Stimulated activated CD8-positive, alpha-beta memory T cell treated with anti-CD3 and anti-CD28 coated beads, Interleukin-2, amount 100 ng/mL, for 1 hour (primary cell): Measurements from ENCODE around the gene GMPPB.
"Not testable (repeated sequence)": the region's sequence is repeated elsewhere in the genome, so short reads cannot be mapped to it uniquely, and the experiment has no call there.

Source experiments
- DNase-seq, 2 donors: peaks; one replicate each; pipeline ENCODE4 v3.0.0-alpha.2; 2020; ENCODE audit warnings: low read depth in 2 of 2

Gene GMPPB

DNA sequence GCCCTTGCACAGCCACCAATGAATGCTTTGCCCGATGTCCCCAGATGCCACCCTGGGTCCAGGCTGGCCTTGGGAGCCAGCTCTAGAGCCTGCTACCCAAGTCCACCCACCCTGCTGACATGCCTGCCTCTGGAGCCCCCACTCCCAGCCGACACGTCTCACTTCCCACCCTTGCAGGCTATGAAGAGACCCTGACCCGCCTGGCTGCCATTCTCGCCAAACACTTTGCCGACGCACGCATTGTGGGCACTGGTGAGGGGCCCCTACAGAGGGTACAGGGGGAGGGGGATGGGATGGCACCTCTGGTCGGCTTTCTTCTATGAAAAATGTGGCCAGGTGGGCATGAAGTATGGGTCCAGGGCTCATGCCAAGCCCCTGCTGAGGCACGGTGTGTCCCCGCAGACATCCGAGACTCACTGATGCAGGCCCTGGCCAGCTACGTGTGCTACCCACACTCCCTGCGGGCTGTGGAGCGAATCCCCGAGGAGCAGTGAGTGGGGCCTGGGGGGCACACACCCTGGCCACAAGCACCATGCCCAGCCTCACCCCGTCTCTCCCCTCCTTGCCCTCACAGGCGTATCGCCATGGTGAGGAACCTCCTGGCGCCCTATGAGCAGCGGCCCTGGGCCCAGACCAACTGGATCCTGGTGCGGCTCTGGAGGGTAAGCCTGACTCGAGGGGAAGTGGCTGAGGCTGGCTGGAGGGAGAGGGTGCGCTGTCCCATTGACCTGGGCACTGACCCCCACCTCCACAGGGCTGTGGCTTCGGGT lies 10.2 kb downstream of the GMPPB start:
- DNase-seq, result no peak

DNA sequence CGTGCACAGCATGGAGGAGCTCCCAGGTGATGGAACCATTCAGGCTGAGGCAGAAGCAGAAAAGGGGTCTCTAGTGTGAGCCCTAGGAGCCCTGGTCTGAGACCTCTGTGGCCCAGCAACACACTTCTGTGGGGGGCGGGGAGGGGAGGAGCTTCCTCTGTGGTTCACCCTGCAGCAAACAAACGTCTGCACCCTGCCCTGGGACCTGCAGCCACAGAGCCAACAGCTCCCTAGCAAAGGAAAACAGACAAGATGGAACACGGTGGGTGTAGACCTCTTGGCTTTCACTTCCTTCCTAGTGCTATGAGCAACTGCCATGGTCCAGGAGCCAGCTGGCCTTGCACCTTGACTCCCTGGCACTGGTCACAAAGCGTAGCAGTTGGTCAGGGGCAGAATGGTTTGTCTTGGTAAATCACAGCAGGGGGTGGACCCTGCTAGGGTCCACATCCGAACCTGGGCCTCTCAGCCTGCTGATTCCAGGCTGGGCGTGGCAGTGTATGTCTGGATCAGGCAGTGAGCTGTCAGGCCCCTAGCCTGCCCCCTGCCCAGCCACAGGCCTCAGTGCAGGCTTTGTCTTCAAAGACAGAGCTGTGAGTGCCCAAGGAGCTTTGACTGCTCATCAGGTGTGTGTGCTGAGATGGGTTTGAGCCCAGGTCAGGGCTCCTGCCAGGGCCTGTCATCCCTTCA lies 11.0 kb downstream of the GMPPB start:
- no peak for DNase-seq

DNA sequence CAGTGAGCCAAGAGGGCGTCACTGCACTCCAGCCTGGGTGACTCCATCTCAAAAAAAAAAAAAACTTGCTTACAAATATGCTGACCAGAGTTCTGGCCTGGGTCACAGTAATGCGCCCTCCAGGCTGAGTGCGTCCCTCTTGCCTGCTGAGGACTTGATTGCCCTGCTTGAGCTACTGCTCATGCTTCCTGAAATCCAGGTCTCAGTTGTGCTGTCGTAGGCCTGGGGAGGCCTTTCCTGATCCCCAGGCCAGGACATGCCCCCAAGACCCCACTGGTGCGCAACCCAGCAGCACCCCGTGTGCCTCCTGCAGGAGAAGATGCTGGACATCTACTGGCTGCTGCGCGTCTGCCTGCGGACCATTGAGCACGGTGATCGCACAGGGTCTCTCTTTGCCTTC lies 11.6 kb downstream of the GMPPB start:
- DNase-seq, result no peak

DNA sequence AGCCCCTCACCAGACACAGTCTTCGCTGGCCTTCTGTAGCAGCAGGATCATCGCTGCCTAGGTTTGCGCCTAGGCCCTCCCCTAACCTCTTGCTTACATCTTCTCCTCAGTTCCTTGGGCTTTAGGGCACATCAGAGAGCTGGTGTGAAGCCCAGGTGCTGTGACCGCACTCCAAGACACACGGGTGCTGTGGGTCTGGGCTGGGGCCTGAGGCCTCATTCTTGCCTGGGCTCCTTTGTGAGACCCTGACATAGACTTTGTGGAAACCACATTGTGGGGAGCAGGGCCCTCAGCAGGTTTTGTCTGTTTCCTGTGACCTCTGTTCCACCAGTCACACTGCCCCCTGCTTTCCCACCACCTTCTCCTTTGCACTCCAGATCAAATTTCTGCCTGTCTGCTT lies 12.3 kb downstream of the GMPPB start:
- no peak for DNase-seq

DNA sequence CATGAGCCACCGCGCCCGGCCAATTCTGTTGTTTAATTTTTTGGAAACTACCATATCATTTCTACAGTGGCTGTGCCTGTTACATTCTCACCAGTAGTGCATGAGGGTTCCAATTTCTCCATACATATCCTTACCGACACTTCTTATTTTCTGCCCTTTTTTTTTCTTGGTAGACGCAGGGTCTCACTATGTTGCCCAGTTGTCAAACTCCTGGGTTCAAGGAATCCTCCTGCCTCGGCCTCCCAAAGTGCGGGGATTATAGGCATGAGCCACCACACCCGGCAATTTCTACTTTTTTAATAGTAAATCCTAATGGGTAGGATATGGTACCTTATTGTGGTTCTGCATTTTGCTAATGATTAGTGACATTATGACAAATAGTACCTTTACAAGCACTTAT lies 13.9 kb downstream of the GMPPB start:
- DNase-seq, result no peak

DNA sequence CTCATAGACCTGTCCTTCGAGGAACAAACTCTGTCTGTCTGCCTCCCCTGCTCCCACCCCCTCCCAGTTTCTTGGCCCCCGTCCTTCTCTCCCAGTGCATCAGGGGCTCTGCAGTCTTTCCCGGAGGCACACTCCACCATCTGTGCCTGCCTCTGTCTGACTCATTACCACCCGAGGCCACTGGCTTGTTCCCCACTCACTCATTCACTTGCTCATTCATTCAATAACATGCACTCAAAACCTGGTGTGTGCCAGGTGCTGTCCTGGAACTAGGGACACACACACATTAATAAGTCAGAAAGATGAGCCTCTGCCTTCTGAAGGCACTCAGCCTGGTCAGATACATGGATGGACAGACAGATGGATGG lies 16.7 kb downstream of the GMPPB start:
- DNase-seq, result no peak

DNA sequence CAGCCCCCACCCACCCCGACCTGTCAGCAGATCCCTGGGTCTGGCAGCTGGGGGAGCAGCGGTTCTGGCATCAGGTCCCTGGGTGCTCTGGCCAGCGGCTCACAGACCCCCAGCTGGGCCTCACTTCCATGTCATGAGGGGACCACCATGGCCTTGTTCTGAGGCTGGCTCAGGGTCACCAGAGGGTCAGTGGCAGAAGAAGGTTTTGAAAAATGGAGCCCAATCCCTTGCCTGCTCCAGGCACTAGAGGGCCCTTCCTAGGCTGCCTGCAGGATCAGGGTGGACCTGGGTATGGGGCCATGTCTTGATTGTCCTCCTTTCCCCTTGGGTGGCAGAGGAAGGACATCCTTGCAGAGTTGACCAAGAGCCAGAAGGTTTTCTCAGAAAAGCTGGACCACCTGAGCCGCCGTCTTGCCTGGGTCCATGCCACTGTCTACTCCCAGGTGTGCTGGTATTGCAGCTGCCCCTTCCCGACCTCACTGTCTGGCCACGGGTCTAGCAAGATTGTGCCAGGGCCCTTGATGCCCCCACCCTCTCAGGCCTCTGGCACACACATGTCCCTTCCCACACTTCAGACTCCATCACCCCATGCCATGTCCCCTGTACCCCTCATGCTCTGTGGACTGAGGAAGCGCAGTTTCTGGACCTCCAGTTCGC lies 17.2 kb downstream of the GMPPB start:
- DNase-seq, result no peak

DNA sequence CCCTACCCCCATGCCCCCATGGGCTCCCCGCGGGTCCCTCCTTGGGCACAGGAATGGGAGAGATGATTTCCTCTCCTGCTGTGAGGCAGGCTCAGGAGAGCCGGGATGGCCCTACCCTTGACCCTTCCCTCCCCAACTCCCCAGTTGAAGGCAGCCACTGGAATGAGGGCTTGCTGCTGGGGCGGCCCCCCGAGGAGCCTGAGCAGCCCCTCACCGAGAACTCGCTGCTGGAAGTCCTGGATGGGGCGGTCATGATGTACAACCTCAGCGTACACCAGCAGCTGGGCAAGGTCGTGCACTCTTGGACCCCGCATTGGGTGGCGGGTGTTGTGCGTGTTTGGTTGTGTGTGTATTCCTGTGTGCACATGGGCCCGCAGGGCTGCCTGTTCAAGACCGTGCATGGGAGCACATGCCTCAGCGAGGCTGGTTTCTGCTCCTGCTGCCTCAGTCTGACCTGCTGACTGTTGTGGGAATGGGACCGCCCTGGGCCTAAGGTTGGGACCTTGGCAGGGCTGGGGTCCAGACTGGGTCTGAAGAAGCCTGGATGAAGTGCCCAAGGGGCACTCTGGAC lies 18.3 kb downstream of the GMPPB start:
- no peak for DNase-seq

DNA sequence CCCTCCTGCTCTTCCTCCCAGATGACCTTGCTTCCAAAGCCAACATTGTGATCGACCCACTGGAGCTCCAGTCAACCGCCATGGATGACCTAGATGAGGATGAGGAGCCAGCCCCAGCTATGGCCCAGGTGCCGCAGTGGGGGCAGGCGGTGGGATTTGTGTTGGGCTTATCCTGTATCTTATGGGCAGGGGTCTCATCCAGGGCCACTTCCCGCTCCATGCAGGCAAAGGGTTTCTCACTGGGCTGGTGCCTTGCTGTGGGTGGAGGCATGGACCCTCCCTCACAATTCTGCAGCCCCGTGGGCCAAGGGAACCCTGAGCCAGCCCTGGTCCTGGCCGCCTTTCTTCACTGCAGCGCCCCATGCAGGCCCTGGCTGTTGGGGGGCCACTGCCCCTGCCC lies 19.1 kb downstream of the GMPPB start:
- DNase-seq, result no peak

DNA sequence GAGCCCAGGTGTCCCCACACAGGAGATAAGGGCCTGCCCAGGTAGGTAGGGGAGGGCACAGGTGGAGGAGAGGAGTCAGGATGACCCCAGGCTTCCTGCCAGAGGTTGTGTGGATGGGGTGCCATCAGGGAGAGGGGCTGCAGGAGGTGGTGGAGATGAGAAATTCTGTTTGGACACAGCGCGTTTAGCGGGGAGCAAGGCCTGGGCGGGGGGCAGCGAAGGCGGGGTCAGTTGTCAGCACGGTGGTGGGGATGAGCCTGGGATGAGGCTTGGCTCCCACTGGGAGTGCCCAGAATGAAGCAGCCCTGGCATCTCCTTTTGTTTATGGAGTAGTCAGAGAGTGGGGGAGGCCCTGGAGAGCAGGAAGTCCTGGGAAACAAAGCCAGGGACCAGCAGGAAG lies 19.8 kb downstream of the GMPPB start:
- DNase-seq, result no peak

DNA sequence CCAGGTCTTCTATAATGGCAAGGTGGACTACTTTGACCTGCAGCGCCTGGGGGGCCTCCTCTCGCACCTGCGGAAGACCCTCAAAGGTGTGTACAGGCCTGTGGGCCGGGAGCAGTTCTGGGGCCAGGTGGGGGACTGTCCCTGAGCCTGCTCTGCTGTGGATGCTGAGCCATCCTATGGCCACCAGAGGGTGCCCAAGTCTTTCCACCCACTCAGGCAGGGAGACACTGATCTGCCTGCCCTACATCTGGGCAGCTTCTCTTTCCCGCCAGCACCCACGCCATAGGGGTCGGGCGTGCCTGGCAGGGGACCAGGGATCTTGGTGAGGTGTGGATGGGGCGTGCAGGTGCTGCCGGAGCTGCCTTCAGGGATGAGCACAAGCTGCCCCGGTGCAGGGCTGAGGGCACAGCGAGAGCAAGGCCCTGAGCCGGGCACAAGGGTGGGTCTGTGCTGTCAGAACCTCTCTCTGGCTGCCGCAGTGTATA lies 20.3 kb downstream of the GMPPB start:
- DNase-seq, result peak in 1 of 2 donors; percentile 20

DNA sequence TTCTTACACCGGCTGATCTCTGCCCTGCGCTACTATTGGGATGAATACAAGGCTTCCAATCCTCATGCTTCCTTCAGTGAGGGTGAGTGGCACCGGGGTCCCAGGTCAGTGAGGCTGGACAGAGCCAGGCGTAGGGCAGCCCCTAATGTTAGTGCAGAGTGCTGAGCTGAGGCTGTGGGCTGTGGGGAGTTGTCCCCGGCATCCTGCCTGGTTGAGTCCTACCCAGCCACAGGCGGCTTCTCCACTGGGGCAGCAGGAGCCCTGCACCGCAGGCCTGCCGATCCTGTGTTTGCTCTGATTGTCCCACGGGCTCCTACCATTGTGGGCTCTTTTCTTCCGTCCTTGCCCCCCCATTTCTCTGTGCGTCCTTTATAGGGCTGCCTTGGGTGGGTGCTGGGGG lies 21.1 kb downstream of the GMPPB start:
- DNase-seq, result no peak

DNA sequence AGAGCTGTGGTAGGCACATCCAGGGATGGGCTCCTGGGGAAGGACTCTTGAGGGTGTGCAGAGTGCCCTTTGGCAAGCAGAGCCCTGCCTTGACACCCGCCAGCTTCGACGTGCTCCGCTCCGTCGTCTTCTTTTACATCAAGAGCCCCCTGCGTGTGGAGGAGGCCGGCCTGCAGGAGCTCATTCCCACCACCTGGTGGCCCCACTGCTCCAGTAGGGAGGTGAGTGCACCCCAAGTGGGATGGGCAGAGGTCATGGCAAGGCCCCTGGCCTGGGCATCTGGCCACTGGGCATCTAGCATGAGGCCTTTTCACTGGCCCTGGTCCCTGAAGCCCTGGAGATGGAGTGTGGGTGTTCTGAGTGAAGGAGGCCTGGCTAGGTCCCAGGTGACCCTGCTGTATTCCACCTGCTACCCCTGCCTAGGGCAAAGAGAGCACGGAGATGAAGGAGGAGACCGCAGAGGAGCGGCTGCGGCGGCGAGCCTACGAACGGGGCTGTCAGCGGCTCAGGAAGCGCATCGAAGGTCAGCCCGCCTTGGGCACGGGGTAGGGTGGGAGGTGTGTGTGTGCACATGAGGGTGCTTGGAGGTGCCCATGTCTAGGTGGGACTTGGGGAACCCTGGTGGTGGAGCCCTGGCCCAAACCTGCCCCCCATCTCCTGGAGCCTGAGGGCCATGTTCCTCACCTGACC lies 22.2 kb downstream of the GMPPB start:
- no peak for DNase-seq

DNA sequence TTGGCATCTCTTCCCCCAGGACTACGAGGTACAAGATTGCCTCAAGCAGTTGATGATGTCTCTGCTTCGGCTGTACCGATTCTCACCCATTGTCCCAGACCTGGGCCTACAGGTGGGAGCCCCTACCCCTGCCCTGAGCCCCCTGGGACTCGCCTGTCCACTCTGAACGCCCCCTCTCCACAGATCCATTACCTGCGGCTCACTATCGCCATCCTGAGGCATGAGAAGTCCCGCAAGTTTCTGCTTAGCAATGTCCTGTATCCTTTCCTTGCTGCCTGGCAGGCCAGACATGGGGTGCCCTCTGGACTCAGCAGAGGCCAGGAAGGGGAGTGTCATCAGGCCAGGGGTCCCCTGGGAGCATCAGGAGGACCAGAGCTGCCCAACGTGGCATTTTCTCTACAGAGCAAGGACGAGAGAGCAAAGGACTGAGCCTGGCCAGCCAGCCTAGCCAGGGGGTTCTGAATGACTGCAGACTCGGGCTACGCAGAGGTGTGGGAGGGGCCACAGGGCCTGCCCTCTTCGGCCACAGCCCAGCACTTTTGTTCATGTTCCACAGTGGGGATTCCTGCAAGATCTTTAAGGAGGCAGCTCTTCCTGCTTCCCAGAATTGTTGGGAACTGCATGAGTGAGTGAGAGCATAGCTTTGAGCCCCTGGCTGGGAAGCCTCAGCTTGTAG lies 23.2 kb downstream of the GMPPB start:
- no peak for DNase-seq

DNA sequence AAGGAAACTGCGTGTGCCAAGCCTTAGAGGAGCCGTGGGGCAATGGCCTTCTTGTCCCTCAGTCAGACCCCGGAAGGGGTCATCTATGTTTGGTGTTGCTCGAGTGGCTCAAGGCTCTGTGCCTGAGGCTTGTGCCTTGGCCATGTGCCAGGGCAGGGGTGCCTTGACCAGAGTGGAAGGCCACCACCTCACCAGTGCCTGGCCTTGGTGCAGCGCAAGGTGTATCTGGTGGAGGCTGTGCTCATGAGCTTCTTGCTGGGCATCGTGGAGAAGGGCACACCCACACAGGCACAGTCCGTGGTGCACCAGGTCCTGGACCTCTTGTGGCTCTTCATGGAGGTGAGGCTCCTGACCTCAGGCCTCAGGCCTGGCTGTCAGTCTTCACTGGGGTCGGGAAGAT lies 23.7 kb downstream of the GMPPB start:
- no peak for DNase-seq

DNA sequence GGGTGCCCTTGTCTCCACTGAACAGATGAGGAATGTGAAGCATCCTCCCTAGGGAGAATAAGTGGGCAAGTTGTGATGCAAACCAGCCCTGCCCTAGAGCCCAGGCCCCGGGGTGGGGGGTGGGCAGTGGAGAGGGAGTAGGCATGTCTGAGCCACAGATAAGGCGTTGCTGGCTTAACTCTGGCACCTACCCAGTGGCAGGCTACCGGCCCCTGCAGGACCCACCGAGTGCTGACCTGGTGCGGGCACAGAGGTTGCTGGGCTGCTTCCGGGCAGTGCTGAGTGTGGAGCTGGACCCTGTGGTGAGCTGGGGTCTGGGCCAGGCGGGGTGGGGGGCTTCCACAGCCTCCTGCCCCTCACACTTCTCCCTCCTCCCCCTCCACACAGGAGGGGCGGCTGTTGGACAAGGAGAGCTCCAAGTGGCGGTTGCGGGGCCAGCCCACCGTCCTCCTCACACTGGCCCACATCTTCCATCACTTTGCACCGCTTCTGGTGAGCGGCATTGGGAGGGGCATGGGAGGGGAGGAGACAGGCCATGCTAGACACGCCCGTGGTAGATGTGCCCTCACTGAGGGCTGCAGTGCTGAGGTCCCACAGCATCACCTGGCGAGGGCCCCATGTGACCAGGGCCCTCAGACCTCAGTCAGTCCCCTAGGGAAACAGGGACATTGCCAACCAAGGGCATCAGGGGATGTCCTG lies 24.3 kb downstream of the GMPPB start:
- no peak for DNase-seq

DNA sequence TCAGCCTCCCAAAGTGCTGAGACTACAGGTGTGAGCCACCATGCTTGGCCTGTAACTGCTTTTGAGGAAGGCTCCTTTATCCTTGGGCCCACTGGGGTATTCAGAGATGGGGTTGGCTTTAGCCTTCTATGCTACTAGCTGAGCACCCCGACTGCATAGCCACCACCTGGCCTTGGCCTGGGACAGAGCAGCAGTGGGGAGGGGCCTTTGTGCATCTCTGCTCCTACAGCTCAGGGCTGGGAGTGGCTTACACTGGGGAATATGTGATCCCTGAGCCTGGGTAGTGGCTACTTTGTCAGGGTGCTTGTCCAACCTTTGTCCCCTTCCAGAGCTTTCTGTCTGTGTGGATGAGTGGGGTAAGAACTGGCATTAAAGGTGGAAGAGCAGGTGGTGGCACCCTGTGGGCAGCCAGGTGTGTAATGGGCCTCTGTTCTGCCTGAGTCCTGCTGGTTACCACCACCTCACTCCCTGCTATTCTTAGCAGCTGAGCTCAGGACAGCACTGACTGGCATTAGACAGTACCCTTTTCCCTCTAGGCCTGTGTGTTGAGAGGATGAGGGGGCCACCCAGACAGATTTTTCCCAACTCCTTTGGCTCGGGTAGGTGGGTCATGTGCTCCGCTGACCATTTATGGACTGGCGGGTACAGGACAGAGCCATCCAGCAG lies 28.3 kb downstream of the GMPPB start:
- not testable (repeated sequence) for DNase-seq

DNA sequence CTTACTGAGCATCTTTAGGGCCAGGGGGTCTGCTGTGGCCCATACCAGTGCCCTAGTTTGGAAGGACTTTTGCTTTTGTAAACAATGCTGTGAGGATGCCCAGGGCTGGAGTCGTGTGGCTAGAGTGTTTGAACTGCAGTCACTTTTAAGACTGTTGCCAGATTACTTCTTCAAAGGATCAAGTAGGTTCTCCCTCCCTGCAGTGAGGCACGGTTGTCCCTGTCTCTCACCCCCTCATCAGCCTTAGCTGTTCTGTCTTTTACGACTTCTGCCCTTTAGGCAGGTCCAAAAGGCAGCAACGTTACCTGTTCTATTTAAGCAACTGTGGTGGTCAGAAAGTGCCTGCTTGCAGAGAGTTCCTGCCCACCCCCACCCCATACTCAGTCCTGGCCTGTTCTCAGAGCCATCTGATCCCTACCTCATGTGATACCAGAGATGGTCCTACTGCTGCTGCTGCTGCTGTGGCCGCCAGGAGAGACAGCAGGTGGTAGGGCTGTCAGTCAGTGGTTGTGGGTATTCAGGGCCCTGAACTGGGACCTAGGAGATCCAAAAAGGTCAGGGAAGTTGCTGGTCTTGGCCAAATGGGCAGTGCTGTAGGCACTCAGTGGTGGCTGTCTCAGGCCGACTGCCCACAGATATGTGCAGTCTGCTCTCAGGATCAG lies 29.2 kb downstream of the GMPPB start:
- DNase-seq, result not testable (repeated sequence)

DNA sequence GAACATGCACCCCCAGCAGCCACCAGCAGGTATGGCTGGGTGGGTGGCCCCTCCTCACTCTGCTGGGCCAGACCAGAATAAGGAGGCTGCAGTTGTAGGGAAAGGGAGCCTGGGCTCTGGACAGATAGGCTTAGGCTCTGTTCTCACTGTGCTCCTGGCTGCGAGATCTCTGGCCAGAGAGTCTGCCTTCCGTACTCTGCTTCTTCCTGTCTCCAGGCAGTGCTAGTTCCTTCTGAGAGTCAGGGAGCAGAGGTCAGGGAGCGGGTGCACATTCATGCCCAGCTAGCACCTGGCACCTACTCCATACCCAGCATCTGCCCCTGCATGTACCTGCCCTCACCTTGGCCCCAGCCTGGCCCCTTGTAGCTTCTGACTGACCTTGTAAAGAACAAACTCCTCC lies 32.3 kb downstream of the GMPPB start:
- not testable (repeated sequence) for DNase-seq

DNA sequence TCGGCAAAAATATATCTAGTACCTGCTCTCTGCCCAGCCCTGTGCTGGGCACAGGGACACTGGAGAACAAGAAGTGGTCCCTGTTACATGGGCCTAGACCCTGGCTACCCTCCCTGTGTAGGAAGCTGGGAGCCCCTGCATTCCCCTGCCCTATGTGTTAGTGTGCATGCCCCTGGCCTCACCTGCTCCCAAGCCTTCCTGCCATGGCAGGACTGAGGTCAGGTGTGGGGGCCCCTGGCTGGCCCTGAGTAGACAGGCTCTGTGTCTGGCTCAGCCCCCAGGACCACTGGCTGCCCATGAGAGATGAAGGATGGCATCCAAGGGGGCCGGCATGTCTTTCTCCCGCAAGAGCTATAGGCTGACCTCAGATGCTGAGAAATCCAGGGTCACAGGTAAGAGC lies 32.9 kb downstream of the GMPPB start:
- DNase-seq, result not testable (repeated sequence)
